A549 (cell line): ENCODE data around the gene PARD3B. TPM values are rescaled to one million over a fixed set of nuclear protein-coding genes. Genes with fewer than 3 reads are reported as not detected.
"Not testable (repeated sequence)": the region's sequence is repeated elsewhere in the genome, so short reads cannot be mapped to it uniquely, and the experiment has no call there.

Experiments
- ATAC-seq, 2 experiments: fragments of 200-7000 bp in 1 of 2; fragments of >200 bp in 1 of 2; cut with Nextera tagmentation in 1 of 2; cut with Tn5 transposase in 1 of 2; 3 replicates each; pipeline versions ENCODE4 v1.8.0 to v1.9.1; 2018 to 2020; ENCODE audit warnings: mild to moderate bottlenecking in 1 of 2, moderate library complexity in 1 of 2
- CTCF ChIA-PET: fragments of 300-600 bp; sonication (Branson Sonifier 250); formaldehyde crosslinking; extraction: SDS; loops from one replicate; lab custom pipeline; 2021; ENCODE audit warnings: antibody characterized with exemption, inconsistent platforms; lab: Yijun Ruan, JAX
- POLR2A ChIA-PET: fragments of 350-600 bp; formaldehyde crosslinking; extraction: SDS; loops from one replicate; lab custom pipeline; 2021; ENCODE audit warnings: antibody characterized with exemption, inconsistent platforms; lab: Yijun Ruan, JAX
- DNase-seq, 2 experiments: peaks; one replicate each; pipeline versions ENCODE4 v3.0.0 to v3.0.0-alpha.2; 2011 to 2016; ENCODE audit warnings: low read depth in 1 of 2, low spot score in 1 of 2
- FAIRE-seq: peaks from 2 replicates; lab custom pipeline; 2011; peaks lifted over from hg19 to GRCh38; lab: Jason Lieb, UNC
- H3K27ac ChIP-seq, 2 experiments: fragments of >200 bp; sonication (Bioruptor Twin); formaldehyde crosslinking; 3 replicates each; pipeline ENCODE4 v1.5.1; 2016 to 2017
- H3K4me1 ChIP-seq: fragments of >200 bp; sonication (Bioruptor Twin); formaldehyde crosslinking; 3 replicates; pipeline ENCODE4 v1.6.1; 2016
- H3K4me2 ChIP-seq: fragments of >200 bp; sonication (Bioruptor Twin); formaldehyde crosslinking; 3 replicates; pipeline ENCODE4 v1.6.1; 2016
- H3K4me3 ChIP-seq: fragments of >200 bp; sonication (Bioruptor Twin); formaldehyde crosslinking; 3 replicates; pipeline ENCODE4 v1.5.1; 2016
- H3K9me3 ChIP-seq: fragments of >200 bp; sonication (Bioruptor Twin); formaldehyde crosslinking; 3 replicates; pipeline ENCODE4 v1.6.1; 2016
- BCL3 ChIP-seq: fragments of >200 bp; sonication (Bioruptor Twin); formaldehyde crosslinking; IDR thresholded peaks from 3 replicates; pipeline ENCODE4 v1.6.1; 2016
- CBX2 ChIP-seq: fragments of 200-600 bp; sonication (generic); IDR thresholded peaks from 2 replicates; pipeline ENCODE4 v1.6.1; 2016; ENCODE audit warnings: low read depth, mild to moderate bottlenecking, borderline replicate concordance
- E2F6 ChIP-seq: IDR thresholded peaks from 2 replicates; pipeline ENCODE4 v1.6.1; 2012; ENCODE audit warnings: low read depth, borderline replicate concordance
- ELK1 ChIP-seq: fragments of 150-350 bp; IDR thresholded peaks from 2 replicates; pipeline ENCODE4 v1.6.1; 2014; ENCODE audit warnings: low read depth, mild to moderate bottlenecking, low read length
- FOSL2 ChIP-seq, 2 experiments: fragments of 450-650 bp in 1 of 2; fragments of >200 bp in 1 of 2; sonication (Bioruptor Twin) in 1 of 2; formaldehyde crosslinking; IDR thresholded peaks; 2 replicates each; pipeline versions ENCODE4 v1.5.0 to v1.6.1; 2016 to 2020; ENCODE audit warnings: mild to moderate bottlenecking in 1 of 2, moderate library complexity in 1 of 2
- HDAC2 ChIP-seq: fragments of 200-600 bp; sonication (generic); IDR thresholded peaks from 2 replicates; pipeline ENCODE4 v1.6.1; 2016
- HEYL ChIP-seq: fragments of 250-450 bp; sonication (Bioruptor Pico); IDR thresholded peaks from 2 replicates; pipeline ENCODE4 v1.8.0; 2021; ENCODE audit warnings: mild to moderate bottlenecking, moderate library complexity
- HOXA7 ChIP-seq: fragments of 250-450 bp; sonication (Bioruptor Pico); IDR thresholded peaks from 2 replicates; pipeline ENCODE4 v1.5.0; 2020; ENCODE audit warnings: mild to moderate bottlenecking, moderate library complexity
- KDM5A ChIP-seq: fragments of 200-600 bp; sonication (generic); IDR thresholded peaks from 2 replicates; pipeline ENCODE4 v1.6.1; 2016; ENCODE audit warnings: antibody characterized with exemption, mild to moderate bottlenecking
- MAFK ChIP-seq: fragments of 450-650 bp; IDR thresholded peaks from 2 replicates; pipeline ENCODE4 v1.6.1; 2014; ENCODE audit not compliant: partially characterized antibody
- MYC ChIP-seq: IDR thresholded peaks from 2 replicates; pipeline ENCODE4 v1.6.1; 2012; ENCODE audit warnings: mild to moderate bottlenecking, inconsistent platforms, low read length, improper control_type of control experiment, borderline replicate concordance
- NFE2L2 ChIP-seq: fragments of 150-350 bp; conservative IDR thresholded peaks from 2 replicates; pipeline ENCODE4 v1.6.1; 2014; ENCODE audit warnings: low read length
- NPAS2 ChIP-seq: fragments of 250-450 bp; sonication (Bioruptor Pico); IDR thresholded peaks from 2 replicates; pipeline ENCODE4 v1.8.0; 2022; ENCODE audit warnings: mild to moderate bottlenecking, moderate library complexity, borderline replicate concordance
- RARB ChIP-seq: fragments of 250-450 bp; sonication (Bioruptor Pico); IDR thresholded peaks from 2 replicates; pipeline ENCODE4 v1.8.0; 2021; ENCODE audit warnings: mild to moderate bottlenecking, moderate library complexity
- RFX5 ChIP-seq: fragments of 450-650 bp; IDR thresholded peaks from 2 replicates; pipeline ENCODE4 v1.7.1; 2014; ENCODE audit warnings: antibody characterized with exemption, mild to moderate bottlenecking, moderate library complexity
- RNF2 ChIP-seq: fragments of 200-600 bp; sonication (generic); IDR thresholded peaks from 2 replicates; pipeline ENCODE4 v1.6.1; 2016; ENCODE audit warnings: low read depth, mild to moderate bottlenecking, antibody characterized with exemption, moderate library complexity, borderline replicate concordance
- SMC3 ChIP-seq: fragments of >200 bp; sonication (Bioruptor Twin); formaldehyde crosslinking; IDR thresholded peaks from 3 replicates; pipeline ENCODE4 v1.6.1; 2018; ENCODE audit warnings: inconsistent platforms
- TFCP2L1 ChIP-seq: fragments of 250-450 bp; sonication (Bioruptor Pico); IDR thresholded peaks from 2 replicates; pipeline ENCODE4 v1.5.0; 2021; ENCODE audit warnings: mild to moderate bottlenecking
- ZFP36 ChIP-seq: fragments of 450-650 bp; IDR thresholded peaks from 2 replicates; pipeline ENCODE4 v1.6.1; 2014; ENCODE audit warnings: borderline replicate concordance; ENCODE audit not compliant: partially characterized antibody
- WGBS: methylation state at CpG from one replicate; pipeline ENCODE4 v1.1.6; 2017; ENCODE audit errors: missing lambda C conversion rate; 5-methylcytosine and 5-hydroxymethylcytosine counted together
- polyA plus RNA-seq, 4 experiments: library from polyadenylated mRNA; depleted of rRNA in 3 of 4; stranded (reverse); fragments of >200 nt; fragmentation: RNase III in 1 of 4; extraction: RNeasy Plus Mini Kit Qiagen cat#74134 plus additional on column Dnase treatment in 1 of 4; gene quantifications; 2 replicates in 3 of 4; 3 replicates in 1 of 4; pipeline ENCODE4 v1.2.3, GENCODE V29; 2011 to 2017
- TF ChIP-seq, protein P1 (sequence below): fragments of 250-450 bp; sonication (Bioruptor Pico); IDR thresholded peaks from 2 replicates; pipeline ENCODE4 v1.5.0; 2021; ENCODE audit warnings: mild to moderate bottlenecking, moderate library complexity, borderline replicate concordance

The PARD3B gene
- polyA plus RNA-seq, 2 of the 4 experiments (the other 2 are of a cell fraction), result 1.2 to 2.4 TPM

GRCh38 chr2:204551512-204551863 lies 6.2 kb downstream of the PARD3B start (continued):
- TF ChIP-seq KDM5A, result no peak
- TF ChIP-seq MYC, result no peak
- TF ChIP-seq FOSL2 (IDR thresholded peaks at IDR 0.05), result no peak
- TF ChIP-seq FOSL2 (CRISPR knock-in tag; IDR thresholded peaks at IDR 0.05), result no peak
- TF ChIP-seq MAFK, result no peak

DNA sequence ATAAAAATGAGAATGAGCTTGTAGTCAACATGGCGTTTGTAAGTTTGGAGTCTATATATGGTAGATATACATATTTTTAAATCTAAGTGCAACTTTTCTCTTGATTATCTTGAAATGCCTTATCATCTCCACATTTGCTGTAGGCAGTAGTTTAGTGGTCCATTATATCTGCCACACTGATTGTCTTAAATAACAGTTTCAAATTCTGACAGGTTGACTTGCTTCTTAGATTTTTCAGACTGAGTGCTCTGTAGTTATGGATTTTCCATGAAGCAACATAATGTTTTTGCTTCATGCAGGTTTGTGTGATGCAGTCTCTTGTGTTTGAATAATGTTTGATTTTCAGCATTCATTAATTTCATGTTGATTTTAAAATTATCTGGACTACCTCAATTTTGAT lies 12.3 kb downstream of the PARD3B start:
- H3K4me2 ChIP-seq, result no peak overlapping the region
- POLR2A ChIA-PET, result no interaction called here
- DNase-seq, result no peak

GRCh38 chr2:204559358-204559757 lies 14.1 kb downstream of the PARD3B start:
- H3K4me1 ChIP-seq, POLR2A ChIA-PET, H3K9me3 ChIP-seq, DNase-seq, H3K4me2 ChIP-seq, ATAC-seq, FAIRE-seq, H3K4me3 ChIP-seq, H3K27ac ChIP-seq, CTCF ChIA-PET: not testable (repeated sequence)

More for the DNA sequence above, 12.3 kb downstream of the PARD3B start:
- H3K27ac ChIP-seq, result no peak overlapping the region
- no peak overlapping the region for H3K4me3 ChIP-seq
- 51% methylated on average over 1 of the region's 1 CpG for WGBS
- peaks cover 3% of the 10 kb centered on the region; the same call in 1 of the 3 replicates for H3K9me3 ChIP-seq
- no peak for FAIRE-seq
- H3K4me1 ChIP-seq, result peaks cover 8% of the 10 kb centered on the region; the same call in 2 of the 3 replicates
- TF ChIP-seq CBX2, result no peak
- ATAC-seq, result no peak
- CTCF ChIA-PET, result no interaction called here

GRCh38 chr2:204560902-204561301 lies 15.6 kb downstream of the PARD3B start:
- no peak overlapping the region for H3K4me2 ChIP-seq
- WGBS, result 87% methylated on average over 3 of the region's 3 CpGs
- DNase-seq (no peak), ATAC-seq (no peak), FAIRE-seq (no peak)
- no peak overlapping the region for H3K4me3 ChIP-seq
- H3K9me3 ChIP-seq, result peaks cover 3% of the 10 kb centered on the region; the same call in 1 of the 3 replicates
- CTCF ChIA-PET, result interaction anchor here (0.6 kb wide), 1 partner anchor 1411 kb away, joined by 3 read pairs; no protein-coding TSS in a partner anchor
- peaks cover 8% of the 10 kb centered on the region; the same call in 2 of the 3 replicates for H3K4me1 ChIP-seq
- no peak for TF ChIP-seq TFCP2L1 (CRISPR knock-in tag)
- no peak overlapping the region for H3K27ac ChIP-seq
- POLR2A ChIA-PET, result no interaction called here

DNA sequence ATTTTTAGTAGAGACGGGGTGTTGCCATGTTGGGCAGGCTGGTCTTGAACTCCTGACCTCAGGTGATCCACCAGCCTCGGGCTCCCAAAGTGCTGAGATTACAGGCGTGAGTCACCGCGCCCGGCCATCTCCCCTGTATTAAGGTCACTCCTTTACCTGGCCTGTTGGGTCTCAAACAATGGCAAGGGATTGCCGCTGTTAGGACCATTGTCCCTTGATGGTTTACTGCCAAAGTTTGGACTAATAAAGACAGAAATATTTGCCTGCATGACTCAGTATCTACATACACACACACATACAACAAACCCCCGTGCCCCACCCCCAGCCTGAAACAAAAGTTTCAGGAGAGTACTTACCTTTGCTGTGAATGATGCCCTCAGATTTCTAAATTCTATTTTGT lies 16.5 kb downstream of the PARD3B start:
- DNase-seq (no peak), FAIRE-seq (no peak)
- POLR2A ChIA-PET, result no interaction called here

More for the DNA sequence above, 16.5 kb downstream of the PARD3B start:
- 74% methylated on average over 7 of the region's 8 CpGs for WGBS
- no peak overlapping the region for H3K4me3 ChIP-seq
- CTCF ChIA-PET, result interaction anchor here (0.7 kb wide), 1 partner anchor 18 kb away, joined by 3 read pairs; no protein-coding TSS in a partner anchor
- ATAC-seq, result no peak
- H3K4me2 ChIP-seq, result no peak overlapping the region
- peaks cover 3% of the 10 kb centered on the region; the same call in 1 of the 3 replicates for H3K9me3 ChIP-seq
- H3K4me1 ChIP-seq, result peaks cover 8% of the 10 kb centered on the region; the same call in 2 of the 3 replicates
- TF ChIP-seq NPAS2 (CRISPR knock-in tag) (no peak), HDAC2 (no peak), SMC3 (no peak), CBX2 (no peak), KDM5A (no peak), RNF2 (no peak), E2F6 (no peak), RARB (no peak), HEYL (no peak), HOXA7 (no peak), RFX5 (no peak), ELK1 (no peak), NFE2L2 (no peak), BCL3 (no peak), ZFP36 (no peak)
- TF ChIP-seq, protein P1, sequence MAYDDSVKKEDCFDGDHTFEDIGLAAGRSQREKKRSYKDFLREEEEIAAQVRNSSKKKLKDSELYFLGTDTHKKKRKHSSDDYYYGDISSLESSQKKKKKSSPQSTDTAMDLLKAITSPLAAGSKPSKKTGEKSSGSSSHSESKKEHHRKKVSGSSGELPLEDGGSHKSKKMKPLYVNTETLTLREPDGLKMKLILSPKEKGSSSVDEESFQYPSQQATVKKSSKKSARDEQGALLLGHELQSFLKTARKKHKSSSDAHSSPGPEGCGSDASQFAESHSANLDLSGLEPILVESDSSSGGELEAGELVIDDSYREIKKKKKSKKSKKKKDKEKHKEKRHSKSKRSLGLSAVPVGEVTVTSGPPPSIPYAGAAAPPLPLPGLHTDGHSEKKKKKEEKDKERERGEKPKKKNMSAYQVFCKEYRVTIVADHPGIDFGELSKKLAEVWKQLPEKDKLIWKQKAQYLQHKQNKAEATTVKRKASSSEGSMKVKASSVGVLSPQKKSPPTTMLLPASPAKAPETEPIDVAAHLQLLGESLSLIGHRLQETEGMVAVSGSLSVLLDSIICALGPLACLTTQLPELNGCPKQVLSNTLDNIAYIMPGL (CRISPR knock-in tag), result no peak
- H3K27ac ChIP-seq, result no peak overlapping the region
